H9 (cell line): ENCODE data around the gene LPAR3. TPM values are rescaled to one million over a fixed set of nuclear protein-coding genes. Genes with fewer than 3 reads are reported as not detected.
A peak's percentile ranks its signal among the peaks of the same experiment; 100 is the strongest.

ENCODE experiments used
- DNase-seq: peaks from one replicate; pipeline ENCODE4 v3.0.0-alpha.2; 2017
- H2AFZ ChIP-seq: one replicate; pipeline ENCODE4 v1.6.1; 2013; ENCODE audit warnings: mild to moderate bottlenecking, low read length, control low read depth, moderate library complexity
- H2AK5ac ChIP-seq: 2 replicates; pipeline ENCODE4 v1.6.1; 2013; ENCODE audit warnings: low read length, control low read depth, mixed read lengths; ENCODE audit not compliant: insufficient read length
- H2BK120ac ChIP-seq: one replicate; pipeline ENCODE4 v1.6.1; 2013; ENCODE audit warnings: low read depth, mild to moderate bottlenecking, low read length, control low read depth, inconsistent platforms; ENCODE audit not compliant: poor library complexity, severe bottlenecking
- H2BK12ac ChIP-seq: 2 replicates; pipeline ENCODE4 v1.6.1; 2013; ENCODE audit warnings: low read length, control low read depth, mixed read lengths, low read depth; ENCODE audit not compliant: insufficient read length
- H2BK15ac ChIP-seq: 2 replicates; pipeline ENCODE4 v1.6.1; 2013; ENCODE audit warnings: low read depth, low read length, control low read depth
- H2BK20ac ChIP-seq: one replicate; pipeline ENCODE4 v1.6.1; 2013; ENCODE audit warnings: low read depth, mild to moderate bottlenecking, low read length, control low read depth, inconsistent platforms; ENCODE audit not compliant: poor library complexity, severe bottlenecking
- H2BK5ac ChIP-seq: 2 replicates; pipeline ENCODE4 v1.6.1; 2013; ENCODE audit warnings: low read length, control low read depth, mixed read lengths; ENCODE audit not compliant: insufficient read length
- H3K14ac ChIP-seq: 2 replicates; pipeline ENCODE4 v1.6.1; 2013; ENCODE audit warnings: low read length, control low read depth; ENCODE audit not compliant: insufficient read depth
- H3K18ac ChIP-seq: 2 replicates; pipeline ENCODE4 v1.6.1; 2013; ENCODE audit warnings: low read depth, mild to moderate bottlenecking, mixed read lengths, low read length, control low read depth; ENCODE audit not compliant: insufficient read length
- H3K23ac ChIP-seq: 2 replicates; pipeline ENCODE4 v1.6.1; 2013; ENCODE audit warnings: low read length, control low read depth, mixed read lengths, low read depth; ENCODE audit not compliant: insufficient read length
- H3K23me2 ChIP-seq: 2 replicates; pipeline ENCODE4 v1.6.1; 2013; ENCODE audit warnings: low read depth, mild to moderate bottlenecking, mixed read lengths, low read length, control low read depth; ENCODE audit not compliant: insufficient read length, poor library complexity, severe bottlenecking
- H3K27ac ChIP-seq: 2 replicates; pipeline ENCODE4 v1.5.1; 2013; ENCODE audit warnings: low read length, control low read depth, mixed read lengths, low read depth; ENCODE audit not compliant: insufficient read length
- H3K27me3 ChIP-seq: 2 replicates; pipeline ENCODE4 v1.6.1; 2013; ENCODE audit warnings: low read length, control low read depth, inconsistent platforms; ENCODE audit not compliant: insufficient read depth
- H3K4ac ChIP-seq: 2 replicates; pipeline ENCODE4 v1.6.1; 2013; ENCODE audit warnings: low read depth, mild to moderate bottlenecking, control low read depth, inconsistent platforms, low read length, moderate library complexity
- H3K4me1 ChIP-seq: 2 replicates; pipeline ENCODE4 v1.6.1; 2013; ENCODE audit warnings: low read length, control low read depth, inconsistent platforms; ENCODE audit not compliant: insufficient read depth
- H3K4me2 ChIP-seq: 2 replicates; pipeline ENCODE4 v1.6.1; 2013; ENCODE audit warnings: low read length, control low read depth, mixed read lengths; ENCODE audit not compliant: insufficient read length, insufficient read depth
- H3K56ac ChIP-seq: 2 replicates; pipeline ENCODE4 v1.6.1; 2013; ENCODE audit warnings: low read depth, mild to moderate bottlenecking, mixed read lengths, low read length, control low read depth; ENCODE audit not compliant: insufficient read length
- H3K79me1 ChIP-seq: 2 replicates; pipeline ENCODE4 v1.6.1; 2013; ENCODE audit warnings: low read depth, mild to moderate bottlenecking, moderate library complexity, low read length, control low read depth, inconsistent platforms; ENCODE audit not compliant: insufficient read depth, poor library complexity, severe bottlenecking
- H3K79me2 ChIP-seq: 2 replicates; pipeline ENCODE4 v1.6.1; 2013; ENCODE audit warnings: low read length, control low read depth, inconsistent platforms; ENCODE audit not compliant: insufficient read depth
- H3K9ac ChIP-seq: 2 replicates; pipeline ENCODE4 v1.6.1; 2013; ENCODE audit warnings: low read length, control low read depth, mixed read lengths; ENCODE audit not compliant: insufficient read length; ENCODE audit errors: extremely low read depth
- H3K9me3 ChIP-seq: one replicate; pipeline ENCODE4 v1.6.1; 2013; ENCODE audit warnings: low read depth, low read length, inconsistent platforms; ENCODE audit not compliant: control insufficient read depth
- H3T11ph ChIP-seq: one replicate; pipeline ENCODE4 v1.6.1; 2013; ENCODE audit warnings: mild to moderate bottlenecking, low read length, control low read depth, inconsistent platforms
- H4K20me1 ChIP-seq: one replicate; pipeline ENCODE4 v1.6.1; 2013; ENCODE audit not compliant: control insufficient read depth, insufficient read length, insufficient read depth
- H4K5ac ChIP-seq: 2 replicates; pipeline ENCODE4 v1.6.1; 2013; ENCODE audit warnings: low read depth, mild to moderate bottlenecking, mixed read lengths, low read length, control low read depth; ENCODE audit not compliant: insufficient read length
- H4K8ac ChIP-seq: replicated peaks from 2 replicates; pipeline ENCODE4 v1.6.1; 2013; ENCODE audit warnings: low read length, control low read depth, mixed read lengths, low read depth; ENCODE audit not compliant: insufficient read length
- H4K91ac ChIP-seq: 2 replicates; pipeline ENCODE4 v1.6.1; 2013; ENCODE audit warnings: low read depth, mild to moderate bottlenecking, moderate library complexity, mixed read lengths, low read length, control low read depth; ENCODE audit not compliant: insufficient read length
- H3K27ac Mint-ChIP-seq, 3 experiments: 2 replicates in 2 of 3; 3 replicates in 1 of 3; pipeline ENCODE4 v1.8.0; 2020 to 2021; ENCODE audit warnings: mixed read lengths in 3 of 3, mild to moderate bottlenecking in 1 of 3, moderate library complexity in 1 of 3
- H3K27me3 Mint-ChIP-seq: 2 replicates; pipeline ENCODE4 v1.8.0; 2021; ENCODE audit warnings: low read depth, mild to moderate bottlenecking, moderate library complexity, mixed read lengths
- H3K36me3 Mint-ChIP-seq, 3 experiments: 2 replicates in 2 of 3; 3 replicates in 1 of 3; pipeline ENCODE4 v1.8.0; 2020 to 2021; ENCODE audit warnings: low read depth in 3 of 3, mixed read lengths in 3 of 3; ENCODE audit not compliant: insufficient read depth in 1 of 3
- H3K4me1 Mint-ChIP-seq, 2 experiments: 2 replicates each; pipeline ENCODE4 v1.8.0; 2020; ENCODE audit warnings: mixed read lengths in 2 of 2
- H3K4me3 Mint-ChIP-seq, 2 experiments: 2 replicates in 1 of 2; 3 replicates in 1 of 2; pipeline ENCODE4 v1.8.0; 2020 to 2021; ENCODE audit warnings: mild to moderate bottlenecking in 2 of 2, mixed read lengths in 2 of 2, moderate library complexity in 1 of 2
- H3K9me3 Mint-ChIP-seq, 2 experiments: 2 replicates in 1 of 2; 3 replicates in 1 of 2; pipeline ENCODE4 v1.8.0; 2020; ENCODE audit warnings: mild to moderate bottlenecking in 2 of 2, mixed read lengths in 2 of 2, moderate library complexity in 1 of 2
- WGBS: extraction: QIAGEN DNeasy Blood & Tissue Kit; methylation state at CpG from one replicate; pipeline ENCODE4 v1.1.7; 2013; ENCODE audit warnings: missing lambda C conversion rate, low lambda C conversion rate, mixed read lengths; ENCODE audit not compliant: insufficient read length; ENCODE audit errors: extremely low coverage; 5-methylcytosine and 5-hydroxymethylcytosine counted together
- total RNA-seq: library from RNA; stranded (reverse); gene quantifications from 2 replicates; pipeline ENCODE4 v1.2.1, GENCODE V29; 2021
- TF ChIP-seq, protein P1 (sequence below): fragments of 200-600 bp; sonication (generic); conservative IDR thresholded peaks from 3 replicates; pipeline ENCODE4 v1.8.0; 2021; ENCODE audit warnings: antibody characterized with exemption, mild to moderate bottlenecking

The LPAR3 gene
- total RNA-seq, 1 experiment from 2014 or later = 3.0 TPM

- Histone ChIP-seq H3K27ac (no peak overlapping the region), H2BK20ac (no peak overlapping the region), H4K20me1 (no peaks in the 10 kb centered on the region), H3K18ac (no peak overlapping the region), H2BK5ac (no peak overlapping the region), H2AK5ac (no peak overlapping the region), H3K23me2 (no peaks in the 10 kb centered on the region), H3K79me1 (no peaks in the 10 kb centered on the region), H3K14ac (no peak overlapping the region), H3K79me2 (no peaks in the 10 kb centered on the region), H3T11ph (no peak overlapping the region), H3K56ac (no peak overlapping the region), H3K9ac (no peak overlapping the region), H3K27me3 (no peaks in the 10 kb centered on the region), H3K4me2 (no peak overlapping the region), H2AFZ (no peak overlapping the region), H3K23ac (no peak overlapping the region), H4K8ac (no peak overlapping the region), H3K4ac (no peak overlapping the region), H3K9me3 (no peaks in the 10 kb centered on the region), H4K5ac (no peak overlapping the region), H2BK12ac (no peak overlapping the region), H2BK120ac (no peak overlapping the region), H2BK15ac (no peak overlapping the region), H4K91ac (no peak overlapping the region), H3K4me1 (no peaks in the 10 kb centered on the region)
- WGBS = no CpG with 5 or more reads among the region's 3 CpGs
- TF ChIP-seq, protein P1, sequence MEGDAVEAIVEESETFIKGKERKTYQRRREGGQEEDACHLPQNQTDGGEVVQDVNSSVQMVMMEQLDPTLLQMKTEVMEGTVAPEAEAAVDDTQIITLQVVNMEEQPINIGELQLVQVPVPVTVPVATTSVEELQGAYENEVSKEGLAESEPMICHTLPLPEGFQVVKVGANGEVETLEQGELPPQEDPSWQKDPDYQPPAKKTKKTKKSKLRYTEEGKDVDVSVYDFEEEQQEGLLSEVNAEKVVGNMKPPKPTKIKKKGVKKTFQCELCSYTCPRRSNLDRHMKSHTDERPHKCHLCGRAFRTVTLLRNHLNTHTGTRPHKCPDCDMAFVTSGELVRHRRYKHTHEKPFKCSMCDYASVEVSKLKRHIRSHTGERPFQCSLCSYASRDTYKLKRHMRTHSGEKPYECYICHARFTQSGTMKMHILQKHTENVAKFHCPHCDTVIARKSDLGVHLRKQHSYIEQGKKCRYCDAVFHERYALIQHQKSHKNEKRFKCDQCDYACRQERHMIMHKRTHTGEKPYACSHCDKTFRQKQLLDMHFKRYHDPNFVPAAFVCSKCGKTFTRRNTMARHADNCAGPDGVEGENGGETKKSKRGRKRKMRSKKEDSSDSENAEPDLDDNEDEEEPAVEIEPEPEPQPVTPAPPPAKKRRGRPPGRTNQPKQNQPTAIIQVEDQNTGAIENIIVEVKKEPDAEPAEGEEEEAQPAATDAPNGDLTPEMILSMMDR = no peak
- peak overlapping the region in 1 of 3 experiments; percentile 19; a peak in 1 of 7 replicates for H3K27ac Mint-ChIP-seq
- peaks cover 8 to 9% of the 10 kb centered on the region in 2 experiments for H3K4me1 Mint-ChIP-seq
- no peaks in the 10 kb centered on the region; a peak in 1 of 7 replicates for H3K36me3 Mint-ChIP-seq
- H3K27me3 Mint-ChIP-seq = no peaks in the 10 kb centered on the region
- no peak for DNase-seq
- H3K9me3 Mint-ChIP-seq = no peaks in the 10 kb centered on the region
- no peak overlapping the region for H3K4me3 Mint-ChIP-seq
Measured at GRCh38 chr1:84825161-84825560, 67.8 kb downstream of the LPAR3 start.
